GM10847 (cell line): ENCODE data around the gene KRTAP5-3.

ENCODE experiments used
- POLR2A ChIP-seq: IDR thresholded peaks from 2 replicates; pipeline ENCODE4 v1.6.1; 2011; ENCODE audit not compliant: insufficient read length; ENCODE audit errors: extremely low read depth

KRTAP5-3 gene

GRCh38 chr11:1608363-1608762 lies at the start of gene KRTAP5-3:
Gene KRTAP5-3 (minus strand): TSS chr11:1608463. CDS start chr11:1608385, 78 bp downstream.
- TF ChIP-seq POLR2A: no peak

- no peak for TF ChIP-seq POLR2A
These were observed 48.4 kb upstream of the KRTAP5-3 start for GRCh38 chr11:1656670-1657069.

DNA sequence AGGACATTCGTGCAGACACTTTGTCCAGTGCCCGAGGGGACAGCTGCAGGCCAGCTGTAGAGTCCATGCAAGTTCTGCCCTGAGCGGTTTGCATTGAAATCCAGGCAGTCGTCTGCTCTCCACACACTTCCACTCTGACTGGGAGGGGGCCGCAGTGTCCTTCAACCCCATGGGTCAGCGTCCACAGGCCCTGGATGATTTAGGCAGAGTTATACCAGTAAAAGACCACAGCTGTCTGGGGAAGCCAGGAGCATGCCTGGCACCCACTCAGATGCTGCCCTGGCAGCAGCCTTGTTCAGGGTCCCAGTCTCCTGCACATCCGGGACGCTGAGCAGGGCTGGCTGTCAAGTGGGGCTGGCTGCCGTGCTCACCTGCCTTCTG lies 47.8 kb upstream of the KRTAP5-3 start:
- no peak for TF ChIP-seq POLR2A

DNA sequence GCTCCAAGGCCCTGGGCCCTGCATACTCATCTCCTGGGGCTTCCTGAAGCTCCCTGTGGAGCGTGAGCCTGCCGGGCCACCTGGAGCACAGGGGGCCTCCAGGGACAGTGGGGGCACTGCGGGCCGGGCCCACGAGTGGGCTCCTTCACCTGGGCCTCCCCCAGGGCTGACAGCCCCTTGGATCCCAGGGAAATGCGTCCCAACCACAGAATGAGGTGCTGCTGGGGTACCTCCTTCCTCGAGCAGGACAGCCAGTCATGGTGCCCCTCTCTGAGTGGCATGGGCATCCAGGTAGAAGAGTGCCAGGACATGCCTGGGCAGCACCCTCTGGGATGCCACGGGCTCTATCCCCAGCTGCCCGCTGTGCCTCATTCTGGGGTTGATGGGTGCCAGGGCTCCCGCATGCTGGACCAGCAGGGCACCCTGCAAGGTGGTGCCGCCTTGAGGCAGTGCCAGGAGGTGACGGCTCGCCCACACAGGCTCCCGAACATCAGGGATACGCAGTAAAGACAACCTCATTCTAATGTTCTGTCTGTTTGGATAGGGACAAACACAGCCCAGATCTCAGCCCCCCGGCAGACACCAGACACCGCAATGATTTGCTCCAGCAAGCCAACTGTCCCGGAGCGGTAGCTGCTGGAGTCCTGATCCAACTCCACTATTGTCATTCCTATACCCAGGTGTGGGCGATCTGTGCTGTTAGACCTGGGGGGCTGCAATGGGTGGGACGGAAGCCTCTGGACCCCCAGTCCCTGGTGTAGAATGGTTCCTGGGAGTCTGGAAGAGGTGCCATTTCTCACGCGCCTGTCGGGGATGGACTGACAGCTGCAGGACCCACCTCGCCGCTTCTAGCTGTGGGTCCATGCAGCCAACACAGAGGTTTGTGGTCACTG lies 47.2 kb upstream of the KRTAP5-3 start:
- no peak for TF ChIP-seq POLR2A

GRCh38 chr11:1654388-1655167 lies 46.3 kb upstream of the KRTAP5-3 start:
- no peak for TF ChIP-seq POLR2A

GRCh38 chr11:1653541-1654387 lies 45.5 kb upstream of the KRTAP5-3 start:
- no peak for TF ChIP-seq POLR2A

DNA sequence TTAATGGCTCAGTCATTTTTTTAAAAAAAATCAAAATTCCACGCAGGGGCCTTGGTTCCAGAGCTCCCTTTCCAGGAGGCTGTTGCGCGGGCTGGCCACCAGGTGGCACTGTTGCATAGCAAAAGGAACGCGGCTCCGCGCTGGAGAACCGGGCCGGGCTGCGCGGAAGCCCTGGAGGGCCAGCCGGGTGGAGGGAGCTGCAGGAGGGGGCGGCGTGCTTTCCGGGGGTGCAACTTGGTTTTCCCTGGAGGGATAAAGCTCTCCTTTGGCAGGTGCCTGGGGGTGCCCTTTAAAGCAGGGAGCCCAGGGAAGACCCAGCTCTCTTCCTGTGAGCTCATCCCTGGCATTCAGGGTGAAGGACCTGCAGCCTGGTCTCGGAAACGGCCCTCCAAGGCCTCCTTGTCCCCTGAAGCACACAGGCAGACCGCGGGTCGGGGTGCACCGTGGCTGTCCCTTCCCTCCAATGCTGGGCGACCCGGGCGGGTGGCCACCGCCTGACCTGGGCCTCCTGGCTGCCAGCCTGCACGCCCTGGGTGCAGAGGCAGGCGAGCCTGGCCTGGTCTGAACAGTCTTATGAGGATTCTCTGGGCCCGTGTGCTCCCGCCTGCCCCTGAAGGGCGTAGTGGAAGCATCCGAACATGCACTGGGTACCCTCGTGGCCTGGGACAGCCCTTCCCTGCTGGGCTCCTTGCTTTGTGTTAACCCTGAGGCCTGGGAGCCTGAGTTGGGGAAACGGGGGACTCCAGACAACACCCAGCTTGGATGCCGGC lies 44.7 kb upstream of the KRTAP5-3 start:
- TF ChIP-seq POLR2A: no peak

DNA sequence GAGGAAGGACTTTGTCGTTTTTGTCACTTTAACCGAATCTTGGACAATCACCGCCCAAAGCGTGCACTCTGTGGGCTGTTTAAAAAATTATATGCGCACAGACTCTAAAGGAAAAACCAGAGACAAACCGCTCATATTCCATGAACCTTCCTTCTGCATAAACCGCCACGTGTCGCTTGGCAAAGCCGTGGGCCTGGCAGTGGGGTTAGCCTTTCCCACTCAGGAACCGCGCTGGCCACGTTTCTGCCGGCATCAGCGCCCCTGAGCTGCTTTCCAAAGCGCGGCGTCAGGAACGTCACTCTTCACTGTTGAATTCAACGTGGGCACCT lies 44.1 kb upstream of the KRTAP5-3 start:
- TF ChIP-seq POLR2A: no peak

GRCh38 chr11:1652026-1652425 lies 43.8 kb upstream of the KRTAP5-3 start:
- TF ChIP-seq POLR2A: no peak

DNA sequence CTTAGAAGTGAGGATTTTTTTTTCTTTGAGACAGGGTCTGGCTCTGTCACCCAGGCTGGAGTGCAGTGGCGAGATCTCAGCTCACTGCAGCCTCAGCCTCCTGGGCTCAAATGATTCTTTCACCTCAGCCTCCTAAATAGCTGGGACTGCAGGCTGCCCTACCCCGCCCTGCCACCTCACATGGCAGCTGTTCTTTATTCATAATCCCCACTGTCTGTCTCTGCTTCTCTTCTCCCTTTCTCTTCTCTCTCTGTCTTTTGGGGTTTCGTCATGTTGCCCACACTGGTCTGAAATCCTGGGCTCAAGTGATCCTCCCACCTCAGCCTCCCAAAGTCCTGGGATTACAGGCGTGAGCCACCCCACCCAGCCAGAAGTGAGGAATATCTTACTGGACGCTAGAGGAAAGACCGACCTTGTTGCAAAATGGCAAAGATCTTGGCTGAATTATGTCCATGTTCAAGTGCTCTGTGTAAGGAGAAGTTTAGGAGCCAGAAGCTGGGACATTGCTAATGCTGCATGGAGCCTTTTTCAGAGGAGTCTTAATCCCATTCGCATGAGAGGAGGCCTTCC lies 43.2 kb upstream of the KRTAP5-3 start:
- no peak for TF ChIP-seq POLR2A

DNA sequence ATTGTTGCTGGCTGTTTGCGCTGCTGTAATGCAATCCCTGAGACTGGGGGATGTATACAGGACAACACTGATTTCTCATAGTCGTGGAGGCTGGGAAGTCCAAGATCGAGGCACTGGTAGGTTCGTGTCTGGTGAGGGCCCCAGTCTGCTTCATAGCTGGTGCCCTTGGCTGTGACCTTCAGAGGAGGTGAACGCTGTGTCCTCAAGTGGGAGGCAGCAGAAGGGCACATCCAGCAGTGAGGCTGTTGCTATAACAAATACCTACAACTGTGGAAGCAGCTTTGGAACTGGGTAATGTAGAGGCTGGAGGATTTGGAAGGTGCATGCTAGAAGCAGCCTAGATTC lies 42.6 kb upstream of the KRTAP5-3 start:
- no peak for TF ChIP-seq POLR2A

DNA sequence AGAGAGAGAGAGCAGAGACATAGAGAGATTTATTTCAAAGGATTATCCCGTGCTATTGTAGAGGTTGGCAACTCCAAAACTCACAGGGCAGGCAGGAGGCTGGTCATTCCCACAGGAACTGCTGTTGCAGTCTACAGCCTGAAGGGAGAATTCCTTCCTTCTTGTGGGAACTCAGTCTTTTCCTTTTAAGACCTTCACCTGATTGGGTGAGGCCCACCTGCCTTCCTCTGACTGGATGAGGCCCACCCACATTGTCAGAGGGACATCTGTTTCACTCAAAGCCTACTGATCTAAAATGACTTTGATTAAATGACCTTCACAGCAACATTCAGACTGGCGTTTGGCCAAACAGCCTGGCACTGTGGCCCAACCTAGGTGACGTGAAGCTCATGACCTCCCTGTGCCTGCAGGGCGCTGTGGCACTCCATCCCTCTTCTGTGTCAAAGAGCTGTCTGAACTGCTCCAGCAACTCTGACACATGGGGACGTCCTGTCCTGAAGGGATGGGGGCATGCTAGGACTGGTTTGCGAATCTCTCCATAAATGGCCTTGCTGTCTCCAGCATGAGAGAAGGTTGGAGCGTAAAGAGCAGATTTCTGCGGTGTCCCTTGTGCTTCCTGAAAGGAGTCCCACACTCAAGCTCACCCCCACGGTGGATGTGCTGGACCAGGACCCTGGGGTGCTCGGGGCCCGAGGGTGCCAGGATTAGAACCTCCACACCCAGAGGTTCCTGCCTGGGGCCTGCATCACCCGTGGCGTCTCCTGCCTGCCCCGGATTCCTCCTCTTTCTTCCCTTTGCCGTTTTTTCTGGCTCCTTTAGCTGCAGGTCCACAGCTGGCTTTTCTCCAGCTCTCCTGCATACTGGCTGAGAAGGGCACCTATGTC lies 42.0 kb upstream of the KRTAP5-3 start:
- no peak for TF ChIP-seq POLR2A

DNA sequence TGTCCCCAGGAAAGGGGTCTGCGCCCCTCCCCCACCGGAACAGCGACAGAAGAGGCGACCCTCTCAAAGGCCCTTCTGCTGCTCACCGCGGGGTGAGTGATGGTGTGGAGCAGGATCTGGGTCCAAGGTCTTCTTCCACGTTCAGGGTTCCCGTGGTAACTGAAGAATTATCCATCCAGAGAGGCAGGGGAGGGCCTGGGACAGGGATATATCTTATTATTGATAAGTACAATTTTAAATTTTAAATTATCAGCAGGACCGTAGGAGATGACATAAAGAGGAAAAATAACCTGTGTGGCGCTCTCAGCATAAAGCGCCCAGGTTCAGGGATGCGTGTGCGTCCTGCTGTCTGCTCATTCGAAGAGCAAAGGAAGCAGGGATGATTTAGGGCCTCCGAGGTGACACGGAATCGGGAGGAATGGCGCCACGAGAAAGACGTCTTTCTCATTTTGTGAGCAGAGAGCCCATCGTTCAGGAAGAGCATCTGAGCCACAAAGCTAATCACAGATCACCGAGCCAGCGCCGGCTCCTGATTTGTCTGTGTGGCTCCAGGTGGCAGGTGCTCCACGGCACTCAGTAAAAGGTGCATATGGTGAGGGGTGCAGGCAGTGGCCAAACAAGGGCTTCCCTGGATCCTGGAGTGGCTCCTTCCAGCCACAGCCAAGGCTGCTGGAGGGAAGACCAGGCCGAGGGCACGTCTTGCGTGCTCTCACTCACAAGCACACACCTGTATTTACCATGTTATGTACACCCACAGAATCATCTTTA lies 40.6 kb upstream of the KRTAP5-3 start:
- no peak for TF ChIP-seq POLR2A
